Activated naive CD4-positive, alpha-beta T cell treated with anti-CD3 and anti-CD28 coated beads, Interleukin-2, amount 50 U/mL, for 16 hours (primary cell): Measurements from ENCODE around the gene C1QTNF2.
"Not testable (repeated sequence)": the region's sequence is repeated elsewhere in the genome, so short reads cannot be mapped to it uniquely, and the experiment has no call there.

Source experiments
- DNase-seq: peaks from one replicate; pipeline ENCODE4 v3.0.0-alpha.2; 2020

Gene C1QTNF2

GRCh38 chr5:160340513-160340912, 29.9 kb downstream of the C1QTNF2 start:
- not testable (repeated sequence) for DNase-seq

DNA sequence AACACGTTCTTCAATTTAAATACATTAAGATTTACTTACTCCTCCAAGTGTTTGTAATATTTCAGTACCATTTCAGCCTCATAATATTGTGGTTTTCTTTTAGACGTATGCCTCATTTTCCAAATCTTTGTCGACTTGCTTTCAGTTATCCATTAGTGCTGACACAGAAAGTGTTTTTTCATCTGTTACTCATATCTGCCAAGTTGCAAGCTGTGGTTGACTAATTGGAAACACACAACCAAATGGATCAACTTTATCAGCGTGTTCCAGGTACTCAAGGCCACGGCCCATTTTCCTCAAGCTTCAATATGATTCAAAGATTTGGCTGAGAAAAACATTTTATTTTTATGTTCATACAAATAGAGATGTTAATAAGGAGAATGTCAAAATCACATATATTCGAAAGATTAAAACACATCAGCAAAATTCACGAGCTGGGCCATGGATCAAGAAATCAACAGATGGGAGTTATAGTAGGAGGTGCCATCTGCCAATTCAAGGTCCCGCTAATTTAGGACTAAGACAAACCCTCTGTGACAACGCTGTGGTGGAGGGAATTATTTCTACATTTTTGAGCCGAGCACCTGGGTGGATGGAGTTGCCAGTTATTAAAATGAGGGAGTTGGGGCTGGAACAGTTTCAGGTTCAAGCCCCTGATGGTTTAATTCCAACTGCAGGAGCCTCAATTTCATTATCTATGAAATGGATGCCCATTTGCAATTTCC, 30.9 kb downstream of the C1QTNF2 start:
- no peak for DNase-seq

GRCh38 chr5:160334716-160335115, 35.7 kb downstream of the C1QTNF2 start:
- not testable (repeated sequence) for DNase-seq

DNA sequence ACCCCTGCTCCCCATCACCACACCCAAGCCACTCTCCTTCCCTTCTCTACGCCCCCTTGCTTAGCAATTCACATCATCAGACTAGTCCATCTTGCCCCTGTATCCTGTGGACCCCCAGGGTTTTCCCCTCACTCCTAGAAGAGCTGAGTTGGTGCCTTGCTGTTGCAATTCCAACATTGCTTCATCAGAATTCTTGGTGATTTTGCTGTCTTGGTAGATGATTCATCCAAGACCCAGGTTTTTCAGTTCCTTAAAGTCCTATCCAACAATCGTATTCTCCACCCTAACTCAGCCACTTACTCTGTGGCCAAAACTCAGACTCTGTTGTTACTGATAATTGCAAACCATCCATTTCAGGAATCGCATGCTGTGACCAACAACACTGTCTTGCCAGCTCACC, 36.7 kb downstream of the C1QTNF2 start:
- no peak for DNase-seq

DNA sequence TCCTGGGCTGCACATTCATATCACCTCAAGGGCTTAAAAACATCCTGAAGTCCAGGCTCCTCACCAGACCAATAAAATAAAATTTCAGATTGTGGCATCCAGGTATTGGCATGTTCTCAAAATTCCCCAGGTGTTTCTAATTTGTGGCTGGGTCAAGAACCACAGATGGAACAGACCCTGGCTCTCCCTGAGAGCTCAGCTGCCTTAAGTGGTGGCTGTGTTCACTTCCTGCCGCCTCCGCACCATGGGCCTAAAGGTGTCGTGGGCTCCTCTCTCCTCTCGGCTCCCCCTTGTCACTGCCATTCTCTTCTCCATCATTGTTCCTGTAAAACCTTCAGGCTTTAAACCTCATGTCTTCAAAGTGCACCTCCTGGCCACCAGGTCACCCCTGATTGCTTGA, 40.2 kb downstream of the C1QTNF2 start:
- no peak for DNase-seq

- DNase-seq = no peak
Observed at GRCh38 chr5:160327818-160328217, 42.6 kb downstream of the C1QTNF2 start.

DNA sequence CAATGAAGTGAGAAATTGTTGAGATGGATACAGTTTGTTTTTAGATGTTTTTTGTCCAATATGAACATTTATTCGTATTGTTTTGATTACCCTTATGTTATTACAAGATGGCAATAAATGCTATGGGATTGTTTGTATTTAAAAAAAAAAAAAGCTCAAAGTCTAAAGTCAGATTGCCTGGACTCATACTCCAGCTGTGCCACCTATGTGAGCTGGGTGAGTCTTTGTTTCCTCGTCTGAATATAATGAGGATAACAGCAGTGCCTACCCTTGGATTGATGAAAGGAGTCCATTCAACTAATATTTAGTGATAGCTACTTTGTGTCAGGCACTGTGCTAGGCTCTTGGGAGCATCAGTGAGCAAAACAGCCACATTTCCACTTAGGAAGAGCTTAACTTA, 43.4 kb downstream of the C1QTNF2 start:
- DNase-seq = no peak

- no peak for DNase-seq
Observed at GRCh38 chr5:160325716-160326115, 44.7 kb downstream of the C1QTNF2 start.

- DNase-seq = no peak
Observed at GRCh38 chr5:160324886-160325285, 45.5 kb downstream of the C1QTNF2 start.

DNA sequence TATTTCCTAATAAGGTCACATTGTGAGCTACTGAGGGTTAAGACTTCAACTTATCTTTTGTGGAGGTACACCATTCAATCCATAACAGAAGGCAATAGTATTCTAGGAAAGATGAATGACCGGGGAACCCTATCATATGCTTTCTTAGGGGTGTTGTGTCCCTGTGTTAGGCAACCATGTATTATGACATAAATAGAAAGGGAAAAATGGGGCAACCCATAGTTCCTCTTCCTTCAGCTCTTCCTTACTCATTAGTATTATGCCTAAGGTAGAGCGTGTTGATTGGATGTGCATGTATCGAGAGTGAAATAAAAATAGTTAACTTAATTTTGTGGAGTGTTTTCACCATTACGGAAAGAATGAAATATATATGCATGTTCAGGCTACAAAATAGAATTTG, 52.0 kb downstream of the C1QTNF2 start:
- DNase-seq = no peak

- DNase-seq = no peak
Observed at GRCh38 chr5:160317434-160317833, 53.0 kb downstream of the C1QTNF2 start.

GRCh38 chr5:160315968-160316367, 54.5 kb downstream of the C1QTNF2 start:
- no peak for DNase-seq

- no peak for DNase-seq
Observed at GRCh38 chr5:160312960-160313727, 57.3 kb downstream of the C1QTNF2 start.

DNA sequence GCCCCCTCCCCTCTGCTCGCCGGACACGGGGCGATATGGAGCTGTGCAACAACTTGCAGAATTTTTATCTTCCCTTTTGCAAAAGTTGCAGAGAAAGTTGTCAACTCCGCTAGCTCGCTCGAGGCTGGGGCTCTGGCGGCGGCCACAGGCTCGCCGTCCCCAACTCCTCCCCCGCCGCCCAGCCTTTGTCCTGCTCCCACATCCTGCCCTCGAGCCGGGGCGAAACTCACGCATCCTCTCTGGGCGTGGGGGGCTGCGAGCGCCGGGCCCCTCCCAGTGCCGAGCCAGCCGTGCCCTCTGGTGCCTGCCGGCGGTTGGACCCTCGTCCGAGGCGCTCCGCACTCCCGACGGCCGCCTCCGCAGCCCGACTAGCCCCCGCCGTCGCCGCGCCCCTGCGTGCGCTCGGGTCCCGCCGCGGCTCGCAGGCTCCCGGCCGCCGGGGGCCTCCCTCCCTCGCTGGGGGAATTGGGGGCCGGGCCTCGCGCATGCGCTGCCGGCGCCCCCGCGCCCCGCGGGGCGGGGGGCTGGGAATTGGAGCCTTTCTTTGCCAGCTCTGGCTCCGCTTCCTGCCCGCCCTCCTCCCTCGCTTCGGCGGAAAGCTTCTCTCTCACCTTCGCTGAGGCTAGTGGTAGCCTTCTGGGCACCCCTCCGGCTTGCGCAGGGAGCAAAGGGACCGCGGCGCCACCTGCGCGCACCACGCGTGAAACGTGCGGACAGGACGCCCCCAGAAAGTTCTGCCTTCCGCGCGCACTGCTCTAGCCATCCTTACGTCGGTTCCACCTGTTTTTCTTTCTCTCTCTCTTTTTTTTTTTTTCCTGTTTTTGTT, 58.1 kb downstream of the C1QTNF2 start, which contains the start of gene CCNJL:
Gene CCNJL, minus strand, starts transcription at position 431 of the 826 bp plus-strand sequence. CDS start 641 bp downstream, outside the sequence.
- no peak for DNase-seq

- no peak for DNase-seq
Observed at GRCh38 chr5:160311491-160312133, 58.8 kb downstream of the C1QTNF2 start.

GRCh38 chr5:160310552-160311295, 59.7 kb downstream of the C1QTNF2 start:
- no peak for DNase-seq

DNA sequence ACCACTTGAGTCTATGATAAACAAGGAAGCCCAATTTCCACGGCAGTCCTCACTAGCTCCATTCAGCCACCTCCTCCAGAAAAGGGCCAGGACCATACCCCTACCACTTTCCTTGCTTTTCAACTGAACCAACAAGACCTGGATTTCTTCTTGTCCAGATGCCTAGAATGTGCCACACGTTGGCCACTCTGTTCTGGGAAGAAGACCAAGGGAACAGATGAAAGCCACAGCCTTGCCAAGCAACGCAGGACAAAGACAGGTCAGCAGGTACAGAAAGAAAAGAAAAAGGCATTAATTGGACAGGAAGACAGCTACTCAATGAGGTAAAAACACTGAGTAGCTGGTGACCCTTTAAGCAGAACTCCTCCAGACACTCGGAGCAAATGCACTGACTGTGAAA, 60.3 kb downstream of the C1QTNF2 start:
- DNase-seq = no peak

GRCh38 chr5:160306696-160307095, 63.7 kb downstream of the C1QTNF2 start:
- no peak for DNase-seq

- no peak for DNase-seq
Observed at GRCh38 chr5:160305319-160305718, 65.1 kb downstream of the C1QTNF2 start.

GRCh38 chr5:160303690-160304089, 66.7 kb downstream of the C1QTNF2 start:
- DNase-seq = no peak

DNA sequence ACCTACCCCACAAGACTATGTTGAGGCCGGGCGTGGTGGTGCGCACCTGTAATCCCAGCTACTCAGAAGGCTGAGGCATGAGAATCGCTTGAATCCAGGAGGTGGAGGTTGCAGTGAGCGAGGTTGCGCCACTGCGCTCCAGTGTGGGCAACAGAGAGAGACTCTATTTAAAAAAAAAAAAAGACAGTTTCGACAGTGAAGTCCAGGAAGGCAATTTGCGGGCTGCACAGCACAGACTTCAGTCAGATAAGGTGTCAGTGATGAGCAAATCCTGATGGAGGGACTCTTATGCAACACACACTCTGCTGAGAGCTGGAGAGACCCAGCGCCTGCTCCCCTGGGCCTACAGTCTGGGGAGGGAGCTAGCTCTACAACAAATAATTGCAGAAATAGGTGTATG, 72.2 kb downstream of the C1QTNF2 start:
- DNase-seq = no peak

DNA sequence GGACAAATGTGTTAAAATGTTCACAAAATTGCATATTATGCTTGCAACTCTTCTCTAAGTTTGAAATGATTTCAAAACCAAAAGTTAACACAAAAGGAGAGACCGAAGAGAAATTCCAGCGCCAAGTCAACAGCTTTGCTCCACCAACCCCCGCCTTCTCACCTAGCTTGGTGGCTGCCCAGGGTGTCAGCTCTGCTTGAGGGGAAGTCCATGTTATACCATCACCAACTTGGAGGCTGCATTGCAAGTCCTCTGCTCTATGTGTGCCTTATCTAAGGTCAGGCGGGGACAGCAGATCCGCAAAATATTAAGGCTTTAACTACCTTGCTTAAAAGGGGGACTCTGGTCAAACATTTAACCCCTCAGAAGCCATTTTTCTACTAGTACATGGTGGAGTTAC, 72.7 kb downstream of the C1QTNF2 start:
- DNase-seq = no peak
